Mesenchymal stem cell (in vitro differentiated cells and primary cell): ENCODE measurements around the gene RAB26.

Experiments used
- DNase-seq: peaks from one replicate; pipeline ENCODE4 v3.0.0-alpha.2; 2013
- H2AFZ ChIP-seq: one replicate; pipeline ENCODE4 v1.6.1; 2013; ENCODE audit warnings: low read depth, mild to moderate bottlenecking, control low read depth, inconsistent platforms, low read length, moderate library complexity
- H2AK5ac ChIP-seq: 2 replicates; pipeline ENCODE4 v1.6.1; 2013; ENCODE audit warnings: low read length, moderate library complexity, mild to moderate bottlenecking, inconsistent platforms; ENCODE audit not compliant: severe bottlenecking
- H2BK120ac ChIP-seq: one replicate; pipeline ENCODE4 v1.6.1; 2013; ENCODE audit warnings: low read depth, mild to moderate bottlenecking, inconsistent platforms, low read length, moderate library complexity
- H2BK12ac ChIP-seq, 2 experiments: one replicate each; pipeline ENCODE4 v1.6.1; 2013; ENCODE audit warnings: inconsistent platforms in 2 of 2, low read length in 2 of 2, mild to moderate bottlenecking in 2 of 2, moderate library complexity in 2 of 2, control low read depth in 1 of 2
- H2BK15ac ChIP-seq: one replicate; pipeline ENCODE4 v1.6.1; 2013; ENCODE audit warnings: mild to moderate bottlenecking, low read depth, inconsistent platforms; ENCODE audit not compliant: poor library complexity, severe bottlenecking
- H2BK5ac ChIP-seq: 2 replicates; pipeline ENCODE4 v1.6.1; 2013; ENCODE audit warnings: low read depth, mild to moderate bottlenecking, low read length, control low read depth, inconsistent platforms; ENCODE audit not compliant: poor library complexity, severe bottlenecking
- H3K14ac ChIP-seq, 2 experiments: one replicate each; pipeline ENCODE4 v1.6.1; 2013; ENCODE audit warnings: inconsistent platforms in 2 of 2, low read length in 2 of 2, control low read depth in 1 of 2, mild to moderate bottlenecking in 1 of 2, moderate library complexity in 1 of 2
- H3K18ac ChIP-seq, 2 experiments: one replicate each; pipeline ENCODE4 v1.6.1; 2013; ENCODE audit warnings: inconsistent platforms in 2 of 2, low read length in 2 of 2, control low read depth in 1 of 2, low read depth in 1 of 2, mild to moderate bottlenecking in 1 of 2
- H3K23ac ChIP-seq, 2 experiments: one replicate each; pipeline ENCODE4 v1.6.1; 2013; ENCODE audit warnings: inconsistent platforms in 2 of 2, low read length in 2 of 2, mild to moderate bottlenecking in 2 of 2, moderate library complexity in 2 of 2, control low read depth in 1 of 2
- H3K27ac ChIP-seq: 2 replicates; pipeline ENCODE4 v1.5.1; 2013; ENCODE audit warnings: mild to moderate bottlenecking, moderate library complexity, low read length, control low read depth, inconsistent platforms; ENCODE audit not compliant: poor library complexity, severe bottlenecking
- H3K27me3 ChIP-seq, 2 experiments: 2 replicates each; pipeline versions ENCODE4 v1.6.1 to v1.7.0; 2013; ENCODE audit warnings: low read length in 2 of 2, mild to moderate bottlenecking in 2 of 2, moderate library complexity in 2 of 2, control low read depth in 1 of 2, inconsistent platforms in 1 of 2; ENCODE audit not compliant: control insufficient read depth in 1 of 2, insufficient read depth in 1 of 2
- H3K36me3 ChIP-seq, 2 experiments: 2 replicates each; pipeline versions ENCODE4 v1.6.1 to v1.7.0; 2013; ENCODE audit warnings: low read length in 2 of 2, control low read depth in 1 of 2, inconsistent platforms in 1 of 2, low read depth in 1 of 2, mild to moderate bottlenecking in 1 of 2; ENCODE audit not compliant: insufficient read depth in 2 of 2, control insufficient read depth in 1 of 2
- H3K4ac ChIP-seq, 2 experiments: one replicate each; pipeline ENCODE4 v1.6.1; 2013; ENCODE audit warnings: inconsistent platforms in 2 of 2, low read length in 2 of 2, mild to moderate bottlenecking in 2 of 2, moderate library complexity in 2 of 2, control low read depth in 1 of 2, low read depth in 1 of 2
- H3K4me1 ChIP-seq: 2 replicates; pipeline ENCODE4 v1.6.1; 2013; ENCODE audit warnings: low read depth, low read length, control low read depth; ENCODE audit not compliant: control insufficient read depth, insufficient read depth
- H3K4me2 ChIP-seq: 2 replicates; pipeline ENCODE4 v1.6.1; 2013; ENCODE audit warnings: low read length, mild to moderate bottlenecking, inconsistent platforms; ENCODE audit not compliant: poor library complexity, severe bottlenecking
- H3K4me3 ChIP-seq, 2 experiments: 2 replicates each; pipeline versions ENCODE4 v1.5.1 to v1.7.0; 2013; ENCODE audit warnings: low read length in 2 of 2, mild to moderate bottlenecking in 2 of 2, control low read depth in 1 of 2, low read depth in 1 of 2; ENCODE audit not compliant: insufficient read depth in 1 of 2
- H3K79me1 ChIP-seq: replicated peaks from 2 replicates; pipeline ENCODE4 v1.6.1; 2013; ENCODE audit warnings: mild to moderate bottlenecking, control low read depth, low read length, inconsistent platforms; ENCODE audit not compliant: poor library complexity, severe bottlenecking
- H3K9ac ChIP-seq: 2 replicates; pipeline ENCODE4 v1.7.0; 2013; ENCODE audit warnings: mild to moderate bottlenecking, low read length, moderate library complexity
- H3K9me3 ChIP-seq: 2 replicates; pipeline ENCODE4 v1.7.0; 2013; ENCODE audit warnings: mild to moderate bottlenecking, low read length; ENCODE audit not compliant: control insufficient read depth
- H4K8ac ChIP-seq: one replicate; pipeline ENCODE4 v1.6.1; 2013; ENCODE audit warnings: inconsistent platforms, mild to moderate bottlenecking, low read length, moderate library complexity
- H4K91ac ChIP-seq: one replicate; pipeline ENCODE4 v1.6.1; 2013; ENCODE audit warnings: mild to moderate bottlenecking, low read length, inconsistent platforms
- WGBS: methylation state at CpG from one replicate; pipeline ENCODE4 v1.1.7; 2013; ENCODE audit warnings: mixed read lengths; 5-methylcytosine and 5-hydroxymethylcytosine counted together

Gene RAB26

GRCh38 chr16:2173366-2173765 is 24.9 kb downstream of the RAB26 start:
- Histone ChIP-seq H3K23ac (no peak overlapping the region), H3K4me1 (peaks cover 5% of the 10 kb centered on the region), H2AFZ (no peak overlapping the region), H3K4me2 (no peak overlapping the region), H4K91ac (no peak overlapping the region), H3K14ac (no peak overlapping the region), H2BK12ac (no peak overlapping the region), H2BK15ac (no peak overlapping the region), H3K4ac (no peak overlapping the region), H3K9me3 (no peaks in the 10 kb centered on the region), H3K4me3 (no peak overlapping the region), H2BK5ac (no peak overlapping the region), H4K8ac (no peak overlapping the region), H3K9ac (no peak overlapping the region), H3K79me1 (peaks cover 39% of the 10 kb centered on the region), H3K27me3 (no peaks in the 10 kb centered on the region), H3K18ac (no peak overlapping the region), H2BK120ac (no peak overlapping the region), H2AK5ac (no peak overlapping the region), H3K27ac (no peak overlapping the region), H3K36me3 (peaks cover 69 to 100% of the 10 kb centered on the region in 2 experiments)
- WGBS = 93% methylated on average over 14 of the region's 14 CpGs
- DNase-seq = no peak

DNA sequence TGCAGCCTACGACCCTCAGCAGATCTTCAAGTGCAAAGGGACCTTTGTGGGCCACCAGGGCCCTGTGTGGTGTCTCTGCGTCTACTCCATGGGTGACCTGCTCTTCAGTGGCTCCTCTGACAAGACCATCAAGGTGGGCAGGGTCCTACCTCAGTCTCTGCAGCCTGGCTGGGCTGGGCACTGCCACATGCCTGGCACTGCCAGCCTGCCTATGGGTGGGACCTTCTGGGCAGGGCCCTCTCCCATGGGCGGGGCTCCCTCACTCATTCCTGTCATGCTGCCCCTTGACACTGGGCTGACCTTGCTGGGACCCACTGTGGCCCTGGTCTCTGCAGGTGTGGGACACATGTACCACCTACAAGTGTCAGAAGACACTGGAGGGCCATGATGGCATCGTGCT is 25.5 kb downstream of the RAB26 start:
- Histone ChIP-seq H3K4me3 (no peak overlapping the region), H3K27me3 (no peaks in the 10 kb centered on the region), H2AFZ (no peak overlapping the region), H2BK12ac (no peak overlapping the region), H3K18ac (no peak overlapping the region), H2BK5ac (no peak overlapping the region), H3K9ac (no peak overlapping the region), H3K27ac (no peak overlapping the region), H2BK15ac (no peak overlapping the region), H3K4ac (no peak overlapping the region), H3K79me1 (peaks cover 36% of the 10 kb centered on the region), H4K8ac (no peak overlapping the region), H2BK120ac (no peak overlapping the region), H2AK5ac (no peak overlapping the region), H3K23ac (no peak overlapping the region), H3K4me2 (no peak overlapping the region), H3K36me3 (peaks cover 64 to 99% of the 10 kb centered on the region in 2 experiments), H4K91ac (no peak overlapping the region), H3K4me1 (peaks cover 5% of the 10 kb centered on the region), H3K9me3 (no peaks in the 10 kb centered on the region), H3K14ac (no peak overlapping the region)
- no peak for DNase-seq
- 96% methylated on average over 4 of the region's 4 CpGs for WGBS

DNA sequence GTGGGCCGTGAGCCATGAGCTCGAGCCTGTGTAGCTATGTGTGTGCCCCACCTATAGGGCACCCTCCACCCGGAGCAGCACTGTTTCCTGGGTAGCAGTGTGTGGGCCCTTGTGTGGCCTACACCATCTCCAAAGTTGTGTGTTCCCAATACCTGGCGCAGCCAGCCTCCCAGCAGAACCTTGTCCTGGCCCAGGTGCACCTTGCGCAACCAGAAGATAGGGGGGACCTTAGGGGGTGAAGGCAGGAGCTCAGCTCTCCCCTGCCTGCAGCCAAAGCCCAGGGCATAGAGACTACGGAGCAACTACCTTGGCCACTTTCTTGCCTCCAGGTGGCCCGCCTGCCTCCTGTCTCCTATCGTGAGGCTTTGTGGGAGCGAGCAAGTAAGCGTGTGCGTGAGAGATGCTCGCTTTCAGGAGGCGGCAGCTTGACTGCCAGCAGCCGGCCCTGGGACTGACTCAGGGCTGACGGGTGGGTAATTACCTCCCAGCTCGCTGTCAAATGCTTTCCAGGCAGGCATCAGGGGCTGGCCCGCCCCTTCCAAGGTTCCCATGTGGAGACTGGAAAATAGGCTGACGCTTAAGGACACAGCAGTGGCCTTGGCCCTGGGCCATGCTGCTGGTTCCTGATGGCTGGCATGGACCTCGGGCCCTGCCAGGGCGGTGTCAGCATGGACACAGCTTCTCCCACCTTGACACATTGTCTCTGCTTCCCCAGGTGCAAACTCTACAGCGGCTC is 26.1 kb downstream of the RAB26 start:
- Histone ChIP-seq H3K9me3 (no peaks in the 10 kb centered on the region), H3K4me3 (no peak overlapping the region), H3K27me3 (no peaks in the 10 kb centered on the region), H2BK12ac (no peak overlapping the region), H4K8ac (no peak overlapping the region), H2AFZ (no peak overlapping the region), H3K9ac (no peak overlapping the region), H3K4ac (no peak overlapping the region), H2BK5ac (no peak overlapping the region), H3K36me3 (peaks cover 58 to 99% of the 10 kb centered on the region in 2 experiments), H3K23ac (no peak overlapping the region), H4K91ac (no peak overlapping the region), H3K4me1 (peaks cover 5% of the 10 kb centered on the region), H3K14ac (no peak overlapping the region), H2BK15ac (no peak overlapping the region), H3K4me2 (no peak overlapping the region), H2BK120ac (no peak overlapping the region), H3K27ac (no peak overlapping the region), H3K79me1 (peaks cover 34% of the 10 kb centered on the region), H3K18ac (no peak overlapping the region), H2AK5ac (no peak overlapping the region)
- DNase-seq = no peak
- 96% methylated on average over 21 of the region's 21 CpGs for WGBS

- no peak overlapping the region for H3K14ac ChIP-seq
- H2AK5ac ChIP-seq = no peak overlapping the region
- H3K9ac ChIP-seq = no peak overlapping the region
- no peak overlapping the region for H2AFZ ChIP-seq
- no peak overlapping the region for H2BK15ac ChIP-seq
- H3K4me1 ChIP-seq = no peaks in the 10 kb centered on the region
- H3K23ac ChIP-seq = no peak overlapping the region
- WGBS = 96% methylated on average over 10 of the region's 10 CpGs
- no peak overlapping the region for H3K4ac ChIP-seq
- no peaks in the 10 kb centered on the region for H3K27me3 ChIP-seq
- no peak overlapping the region for H3K18ac ChIP-seq
- H3K27ac ChIP-seq = no peak overlapping the region
- H3K4me3 ChIP-seq = no peak overlapping the region
- no peak overlapping the region for H4K91ac ChIP-seq
- H4K8ac ChIP-seq = no peak overlapping the region
- DNase-seq = no peak
- no peaks in the 10 kb centered on the region for H3K9me3 ChIP-seq
- H3K79me1 ChIP-seq = peaks cover 25% of the 10 kb centered on the region
- no peak overlapping the region for H3K4me2 ChIP-seq
- peaks cover 55 to 99% of the 10 kb centered on the region in 2 experiments for H3K36me3 ChIP-seq
- H2BK12ac ChIP-seq = no peak overlapping the region
- H2BK120ac ChIP-seq = no peak overlapping the region
- H2BK5ac ChIP-seq = no peak overlapping the region
Measured at GRCh38 chr16:2175454-2175853, 27.0 kb downstream of the RAB26 start.
